Endothelial cell of umbilical vein (primary cell): ENCODE results near the gene SLC46A3. TPM values are rescaled to one million over a fixed set of nuclear protein-coding genes. Genes with fewer than 3 reads are reported as not detected.

Experiments
- BruUV-seq: library from RNA; stranded (reverse); fragments of 400-500 nt; replicated peaks from 2 replicates; lab custom pipeline; 2021; lab: Mats Ljungman, UMichigan
- CTCF ChIA-PET: fragments of 300-600, 350-600 bp; sonication (Branson Sonifier 250); formaldehyde crosslinking; loops from one replicate; lab custom pipeline; 2021; ENCODE audit warnings: antibody characterized with exemption, inconsistent platforms; lab: Charles Lee
- POLR2A ChIA-PET: fragments of 300-600, 350-600 bp; sonication (Branson Sonifier 250); formaldehyde crosslinking; loops from one replicate; lab custom pipeline; 2021; ENCODE audit warnings: antibody characterized with exemption, inconsistent platforms; lab: Charles Lee
- DNase-seq: peaks from one replicate; pipeline ENCODE4 v3.0.0-alpha.2; 2011; ENCODE audit warnings: low read depth, low spot score
- FAIRE-seq: peaks from 2 replicates; lab custom pipeline; 2011; peaks lifted over from hg19 to GRCh38; lab: Jason Lieb, UNC
- H2AFZ ChIP-seq: 2 replicates; pipeline ENCODE4 v1.6.0; 2012; ENCODE audit warnings: low read depth, low read length, control low read depth, inconsistent platforms
- H3K27ac ChIP-seq: 2 replicates; pipeline ENCODE4 v1.5.1; 2011; ENCODE audit warnings: low read depth, mild to moderate bottlenecking, control low read depth, low read length, moderate library complexity; ENCODE audit not compliant: insufficient read depth
- H3K27me3 ChIP-seq, 2 experiments: 2 replicates each; pipeline versions ENCODE4 v1.6.0 to v1.6.1; 2011; ENCODE audit warnings: low read length in 2 of 2, mixed read lengths in 1 of 2; ENCODE audit not compliant: control insufficient read depth in 2 of 2, insufficient read depth in 2 of 2
- H3K36me3 ChIP-seq, 2 experiments: 2 replicates in 1 of 2; 3 replicates in 1 of 2; pipeline ENCODE4 v1.5.1; 2011; ENCODE audit warnings: low read length in 2 of 2, mild to moderate bottlenecking in 1 of 2, moderate library complexity in 1 of 2; ENCODE audit not compliant: control insufficient read depth in 2 of 2, insufficient read depth in 2 of 2; ENCODE audit errors: extremely low read depth in 1 of 2
- H3K4me1 ChIP-seq: 3 replicates; pipeline ENCODE4 v1.5.1; 2011; ENCODE audit warnings: mild to moderate bottlenecking, low read length; ENCODE audit not compliant: control insufficient read depth, insufficient read depth; ENCODE audit errors: extremely low read depth
- H3K4me2 ChIP-seq: 2 replicates; pipeline ENCODE4 v1.6.1; 2011; ENCODE audit warnings: low read length, control low read depth, mixed read lengths; ENCODE audit not compliant: insufficient read depth
- H3K4me3 ChIP-seq, 3 experiments: fragments of 200-600 bp in 1 of 3; sonication (generic), shearing (Covaris generic) in 1 of 3; replicated peaks in 1 of 3; 2 replicates each; pipeline ENCODE4 v1.5.1; 2011 to 2016; ENCODE audit warnings: control low read depth in 3 of 3, low read length in 3 of 3, mild to moderate bottlenecking in 2 of 3, inconsistent platforms in 1 of 3, low read depth in 1 of 3, moderate library complexity in 1 of 3; ENCODE audit not compliant: insufficient read depth in 1 of 3
- H3K79me2 ChIP-seq: 2 replicates; pipeline ENCODE4 v1.6.0; 2012; ENCODE audit warnings: low read length, inconsistent platforms; ENCODE audit not compliant: control insufficient read depth, insufficient read depth
- H3K9ac ChIP-seq: replicated peaks from 2 replicates; pipeline ENCODE3; 2011; ENCODE audit warnings: low read length, control low read depth; ENCODE audit not compliant: insufficient read depth; ENCODE audit errors: extremely low read depth
- H3K9me1 ChIP-seq: replicated peaks from 3 replicates; pipeline ENCODE4 v1.6.0; 2011; ENCODE audit warnings: mild to moderate bottlenecking, low read length; ENCODE audit not compliant: control insufficient read depth, insufficient read depth; ENCODE audit errors: extremely low read depth
- H3K9me3 ChIP-seq: replicated peaks from 2 replicates; pipeline ENCODE4 v1.5.1; 2012; ENCODE audit warnings: low read length, inconsistent platforms; ENCODE audit not compliant: control insufficient read depth, insufficient read depth
- H4K20me1 ChIP-seq: replicated peaks from 2 replicates; pipeline ENCODE3; 2011; ENCODE audit warnings: mild to moderate bottlenecking, low read length; ENCODE audit not compliant: control insufficient read depth, insufficient read depth; ENCODE audit errors: extremely low read depth
- EZH2 ChIP-seq: IDR thresholded peaks from 2 replicates; pipeline ENCODE4 v1.6.1; 2012; ENCODE audit warnings: borderline replicate concordance, low read depth, mild to moderate bottlenecking, moderate library complexity, low read length, inconsistent platforms; ENCODE audit not compliant: severe bottlenecking
- FOS ChIP-seq: IDR thresholded peaks from 2 replicates; pipeline ENCODE4 v1.6.1; 2011; ENCODE audit warnings: mild to moderate bottlenecking, low read length, moderate library complexity, borderline replicate concordance; ENCODE audit not compliant: insufficient read depth
- GATA2 ChIP-seq: IDR thresholded peaks from 2 replicates; pipeline ENCODE4 v1.7.0; 2011; ENCODE audit warnings: low read depth, mild to moderate bottlenecking, moderate library complexity, mixed read lengths, low read length; ENCODE audit not compliant: insufficient read length, insufficient read depth
- JUN ChIP-seq: IDR thresholded peaks from 2 replicates; pipeline ENCODE4 v1.6.1; 2011; ENCODE audit warnings: borderline replicate concordance, low read depth; ENCODE audit not compliant: insufficient read length, insufficient read depth
- MYC ChIP-seq: IDR thresholded peaks from one replicate; pipeline ENCODE4 v1.6.1; 2011; ENCODE audit warnings: mild to moderate bottlenecking, low read depth, low read length
- POLR2A ChIP-seq: IDR thresholded peaks from 2 replicates; pipeline ENCODE4 v1.6.1; 2012; ENCODE audit warnings: low read depth, mild to moderate bottlenecking, control low read depth, low read length
- POLR2AphosphoS5 ChIP-seq: IDR thresholded peaks from 2 replicates; pipeline ENCODE4 v1.6.1; 2012; ENCODE audit warnings: low read depth, mild to moderate bottlenecking, control low read depth, low read length, moderate library complexity; ENCODE audit not compliant: insufficient read depth
- dilution Hi-C: fragments of 300-500 bp; cut with MboI; formaldehyde crosslinking; loops from one replicate; pipeline ENCODE4 v1.15.0; 2019; ENCODE audit warnings: low sequenced_read_pairs; ENCODE audit not compliant: extremely low pct_ligation_motif_present
- intact Hi-C: fragments of 100-400 bp; cut with micrococcal nuclease; formaldehyde crosslinking; loops from one replicate; pipeline ENCODE4 v1.10.0; 2022
- polyA plus RNA-seq, 4 experiments: library from polyadenylated mRNA; depleted of rRNA in 3 of 4; stranded (reverse) in 3 of 4; unstranded in 1 of 4; fragments of >200 nt; gene quantifications; 2 replicates each; pipeline versions ENCODE4 v1.2.1 to v1.2.3, GENCODE V29; 2011 to 2012; ENCODE audit warnings: missing spikeins in 1 of 4
- total RNA-seq: library from RNA; stranded (reverse); gene quantifications from 2 replicates; pipeline ENCODE4 v1.2.3, GENCODE V29; 2021
- TF ChIP-seq, protein P1 (sequence below), 2 donors: IDR thresholded peaks; 1 replicate in 1 of 2; 2 replicates in 1 of 2; pipeline ENCODE4 v1.5.1; 2011; ENCODE audit warnings: low read length in 2 of 2, mild to moderate bottlenecking in 2 of 2, moderate library complexity in 2 of 2, control low read depth in 1 of 2, inconsistent platforms in 1 of 2, low read depth in 1 of 2; ENCODE audit not compliant: insufficient read depth in 1 of 2; ENCODE audit errors: extremely low read depth in 1 of 2
- TF ChIP-seq, protein P2 (sequence below): IDR thresholded peaks from 2 replicates; pipeline ENCODE4 v1.6.1; 2011; ENCODE audit not compliant: insufficient read depth, insufficient read length

Gene SLC46A3
- total and polyA plus RNA-seq, 2 donors (not counting 3 experiments of a cell fraction or from before 2014, with no cell fraction given): 2.0 to 2.1 TPM

- no peak overlapping the region for H3K27ac ChIP-seq
- no peaks in the 10 kb centered on the region for H3K27me3 ChIP-seq
- H3K9ac ChIP-seq: no peak overlapping the region
- intact Hi-C loops: no loop called here
- POLR2A ChIA-PET: no interaction called here
- H4K20me1 ChIP-seq: no peaks in the 10 kb centered on the region
- TF ChIP-seq, protein P1, sequence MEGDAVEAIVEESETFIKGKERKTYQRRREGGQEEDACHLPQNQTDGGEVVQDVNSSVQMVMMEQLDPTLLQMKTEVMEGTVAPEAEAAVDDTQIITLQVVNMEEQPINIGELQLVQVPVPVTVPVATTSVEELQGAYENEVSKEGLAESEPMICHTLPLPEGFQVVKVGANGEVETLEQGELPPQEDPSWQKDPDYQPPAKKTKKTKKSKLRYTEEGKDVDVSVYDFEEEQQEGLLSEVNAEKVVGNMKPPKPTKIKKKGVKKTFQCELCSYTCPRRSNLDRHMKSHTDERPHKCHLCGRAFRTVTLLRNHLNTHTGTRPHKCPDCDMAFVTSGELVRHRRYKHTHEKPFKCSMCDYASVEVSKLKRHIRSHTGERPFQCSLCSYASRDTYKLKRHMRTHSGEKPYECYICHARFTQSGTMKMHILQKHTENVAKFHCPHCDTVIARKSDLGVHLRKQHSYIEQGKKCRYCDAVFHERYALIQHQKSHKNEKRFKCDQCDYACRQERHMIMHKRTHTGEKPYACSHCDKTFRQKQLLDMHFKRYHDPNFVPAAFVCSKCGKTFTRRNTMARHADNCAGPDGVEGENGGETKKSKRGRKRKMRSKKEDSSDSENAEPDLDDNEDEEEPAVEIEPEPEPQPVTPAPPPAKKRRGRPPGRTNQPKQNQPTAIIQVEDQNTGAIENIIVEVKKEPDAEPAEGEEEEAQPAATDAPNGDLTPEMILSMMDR (IDR thresholded peaks at IDR 0.05; ENCODE audit: extremely low read depth in 1 of 2, insufficient read depth in 1 of 2, low read depth in 1 of 2, low read length in 2 of 2): no peak
- TF ChIP-seq POLR2AphosphoS5: no peak
- no peak overlapping the region for H3K4me3 ChIP-seq
- CTCF ChIA-PET: no interaction called here
- no peaks in the 10 kb centered on the region for H3K79me2 ChIP-seq
- H3K9me3 ChIP-seq: no peaks in the 10 kb centered on the region
- no peaks in the 10 kb centered on the region for H3K4me1 ChIP-seq
- BruUV-seq: no TSS peak
- no peak for FAIRE-seq
- no peaks in the 10 kb centered on the region for H3K9me1 ChIP-seq
- H2AFZ ChIP-seq: no peak overlapping the region
- H3K36me3 ChIP-seq: no peaks in the 10 kb centered on the region
- no peak for DNase-seq
- H3K4me2 ChIP-seq: no peak overlapping the region
- dilution Hi-C loops: no loop called here
Measured at GRCh38 chr13:28651810-28652401, 66.9 kb downstream of the SLC46A3 start.

DNA sequence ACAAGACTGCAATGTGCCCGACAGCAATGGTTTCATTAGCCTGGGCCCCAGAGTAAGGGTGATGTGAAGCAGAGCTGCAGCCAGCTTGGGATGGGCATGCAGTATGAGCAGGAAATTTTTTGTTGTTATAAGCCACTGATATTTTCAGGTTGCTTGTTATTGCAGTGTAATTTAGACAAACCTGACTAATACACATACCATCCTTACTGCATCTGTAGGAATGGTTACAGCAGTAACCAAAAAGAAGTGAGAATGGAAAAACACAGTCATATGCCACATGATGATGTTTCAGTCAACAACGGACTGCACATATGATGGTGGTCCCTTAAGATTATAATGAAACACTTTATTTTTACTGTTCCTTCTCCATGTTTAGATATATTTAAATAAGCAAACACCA, 68.5 kb downstream of the SLC46A3 start:
- H3K9ac ChIP-seq: no peak overlapping the region
- DNase-seq (no peak), FAIRE-seq (no peak)
- TF ChIP-seq, protein P2, sequence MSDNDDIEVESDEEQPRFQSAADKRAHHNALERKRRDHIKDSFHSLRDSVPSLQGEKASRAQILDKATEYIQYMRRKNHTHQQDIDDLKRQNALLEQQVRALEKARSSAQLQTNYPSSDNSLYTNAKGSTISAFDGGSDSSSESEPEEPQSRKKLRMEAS: no peak
- no peak for TF ChIP-seq FOS
- TF ChIP-seq, protein P1 (IDR thresholded peaks at IDR 0.05; ENCODE audit: extremely low read depth in 1 of 2, insufficient read depth in 1 of 2, low read depth in 1 of 2, low read length in 2 of 2): no peak
- no peak for TF ChIP-seq EZH2
- no peak for TF ChIP-seq POLR2AphosphoS5
- TF ChIP-seq GATA2: no peak
- TF ChIP-seq JUN: no peak
- no peak for TF ChIP-seq POLR2A
- TF ChIP-seq MYC: no peak
- no peaks in the 10 kb centered on the region for H3K9me3 ChIP-seq
- H3K79me2 ChIP-seq: no peaks in the 10 kb centered on the region
- H3K36me3 ChIP-seq: no peaks in the 10 kb centered on the region
- CTCF ChIA-PET: no interaction called here
- H3K27me3 ChIP-seq: no peaks in the 10 kb centered on the region
- H3K4me2 ChIP-seq: no peak overlapping the region
- intact Hi-C loops: no loop called here
- H3K4me1 ChIP-seq: no peaks in the 10 kb centered on the region
- BruUV-seq: no TSS peak
- dilution Hi-C loops: no loop called here
- no peaks in the 10 kb centered on the region for H4K20me1 ChIP-seq
- no peak overlapping the region for H3K4me3 ChIP-seq
- H3K27ac ChIP-seq: no peak overlapping the region
- POLR2A ChIA-PET: no interaction called here
- no peaks in the 10 kb centered on the region for H3K9me1 ChIP-seq
- no peak overlapping the region for H2AFZ ChIP-seq
